Spleen (tissue), 11 donors: Measurements from ENCODE around the gene KCNIP2. TPM values are rescaled to one million over a fixed set of nuclear protein-coding genes. Genes with fewer than 3 reads are reported as not detected.

Experiments
- DNase-seq: peaks from one replicate; pipeline ENCODE4 v3.0.0-alpha.2; 2020
- H3K27ac ChIP-seq, 8 donors: fragments of 200-600 bp; sonication (generic) in 7 of 8; 1 replicate in 4 of 8; 2 replicates in 4 of 8; pipeline versions ENCODE4 v1.5.0 to v1.8.0; 2016 to 2021; ENCODE audit warnings: inconsistent platforms in 4 of 8, mild to moderate bottlenecking in 4 of 8, moderate library complexity in 1 of 8
- H3K27me3 ChIP-seq, 7 donors: fragments of 200-600 bp; sonication (generic) in 6 of 7; replicated peaks in 1 of 7; 1 replicate in 4 of 7; 2 replicates in 3 of 7; pipeline versions ENCODE4 v1.5.0 to v1.8.0; 2016 to 2021; ENCODE audit warnings: inconsistent platforms in 3 of 7, mild to moderate bottlenecking in 1 of 7
- H3K36me3 ChIP-seq, 6 donors: fragments of 200-600 bp; sonication (generic) in 5 of 6; 1 replicate in 4 of 6; 2 replicates in 2 of 6; pipeline versions ENCODE4 v1.5.0 to v1.8.0; 2016 to 2021; ENCODE audit warnings: inconsistent platforms in 2 of 6
- H3K4me1 ChIP-seq, 6 donors: fragments of 200-600 bp; sonication (generic) in 5 of 6; 1 replicate in 3 of 6; 2 replicates in 3 of 6; pipeline versions ENCODE4 v1.5.0 to v1.8.0; 2016 to 2021; ENCODE audit warnings: inconsistent platforms in 3 of 6
- H3K4me3 ChIP-seq, 8 donors: fragments of 200-600 bp; sonication (generic) in 7 of 8; 1 replicate in 4 of 8; 2 replicates in 4 of 8; pipeline versions ENCODE4 v1.5.0 to v1.8.0; 2016 to 2021; ENCODE audit warnings: inconsistent platforms in 4 of 8, mild to moderate bottlenecking in 4 of 8, moderate library complexity in 2 of 8
- H3K9me3 ChIP-seq, 8 donors: fragments of 200-600 bp; sonication (generic) in 7 of 8; 1 replicate in 4 of 8; 2 replicates in 4 of 8; pipeline versions ENCODE4 v1.5.0 to v1.8.0; 2016 to 2021; ENCODE audit warnings: inconsistent platforms in 4 of 8
- CTCF ChIP-seq, 11 experiments: fragments of 200-600 bp in 7 of 11; fragments of 450-650 bp in 4 of 11; sonication (generic) in 4 of 11; IDR thresholded peaks in 8 of 11; conservative IDR thresholded peaks in 3 of 11; 1 replicate in 7 of 11; 2 replicates in 4 of 11; pipeline versions ENCODE4 v1.4.0 to v1.8.0; 2016 to 2021; ENCODE audit warnings: antibody characterized with exemption in 11 of 11, inconsistent platforms in 4 of 11, mild to moderate bottlenecking in 1 of 11
- POLR2A ChIP-seq, 3 donors: fragments of 450-650 bp; IDR thresholded peaks; one replicate each; pipeline ENCODE4 v1.5.1; 2017; ENCODE audit warnings: antibody characterized with exemption in 3 of 3, mild to moderate bottlenecking in 1 of 3
- POLR2AphosphoS5 ChIP-seq, 3 donors: sonication (generic); formaldehyde crosslinking; IDR thresholded peaks; one replicate each; pipeline ENCODE4 v1.5.1; 2017; ENCODE audit warnings: antibody characterized with exemption in 3 of 3
- WGBS, 5 donors: extraction: QIAGEN DNeasy Blood & Tissue Kit in 3 of 5; methylation state at CpG; one replicate each; pipeline versions ENCODE4 v1.1.5 to v1.1.7; 2013 to 2018; 5-methylcytosine and 5-hydroxymethylcytosine counted together
- intact Hi-C: fragments of 100-400 bp; cut with DNase I; formaldehyde crosslinking; loops from one replicate; pipeline ENCODE4 v1.15.0; 2023; ENCODE audit warnings: low total_unique reads
- polyA plus RNA-seq, 3 donors: library from polyadenylated mRNA; stranded (reverse); fragments of 200-250 nt; gene quantifications; one replicate each; pipeline ENCODE4 v1.2.1, GENCODE V29; 2013
- total RNA-seq, 7 donors: library from RNA; depleted of rRNA in 3 of 7; stranded (reverse); fragments of >200 nt in 3 of 7; fragmentation: NEBNext Ultra II Directional in 4 of 7; extraction: Animal tissue kit (Norgen Biotek cat#: 25700) in 4 of 7; gene quantifications; one replicate each; pipeline versions ENCODE4 v1.1.0 to v1.2.1, GENCODE V29; 2016 to 2021
- donor health status: healthy with polysubstance abuse.
- donor health status: DM: no; HTN: no; CAD: no; lungs with moderate emphysema.
- donor health status: DM: no; HTN: no; CAD: no.
- donor health status: Bipolar disorder and iron deficiency.
- donor health status: healthy.
- donor health status: DM: no; HTN: no; CAD: no.
- donor health status: DM: yes; HTN: yes; CAD: no.

The KCNIP2 gene
- total and polyA plus RNA-seq, 10 donors, result 1.00 to 8.6 (median 5.2) TPM

GRCh38 chr10:101780818-101781654 is 62.6 kb downstream of the KCNIP2 start:
- TF ChIP-seq POLR2A (IDR thresholded peaks at IDR 0.05), result no peak
- peak; percentile 66 to 96 (median 91) for TF ChIP-seq CTCF (IDR thresholded peaks at IDR 0.05 in 8 of 11, conservative IDR thresholded peaks at IDR 0.05 in 3 of 11)
- WGBS, 5 donors, result 57 to 66% (median 64%) methylated on average over 14 of the region's 14 CpGs
- Histone ChIP-seq H3K9me3 (no peaks in the 10 kb centered on the region), H3K4me1 (peaks cover 14 to 89% (median 73%) of the 10 kb centered on the region in 6 donors), H3K27me3 (peaks cover 0 to 42% (median 36%) of the 10 kb centered on the region in 7 donors), H3K36me3 (peaks cover 0 to 24% (median 12%) of the 10 kb centered on the region in 6 donors), H3K27ac (no peak overlapping the region), H3K4me3 (no peak overlapping the region)
- DNase-seq, result peak; percentile 90
- intact Hi-C loops, result loop anchor here (5.0 to 10.0 kb wide), 2 partner anchors 176 to 569 kb away; no protein-coding TSS in a partner anchor

- 19 to 35% (median 24%) methylated on average over 9 to 17 of the region's 17 CpGs for WGBS, 5 donors
- Histone ChIP-seq H3K27me3 (peaks cover 0 to 50% (median 41%) of the 10 kb centered on the region in 7 donors), H3K36me3 (peaks cover 0 to 16% (median 5%) of the 10 kb centered on the region in 6 donors), H3K4me1 (peaks cover 16 to 86% (median 76%) of the 10 kb centered on the region in 6 donors), H3K4me3 (peak overlapping the region; percentile 30 to 74 (median 47)), H3K9me3 (no peaks in the 10 kb centered on the region), H3K27ac (no peak overlapping the region)
- no peak for DNase-seq
- intact Hi-C loops, result loop anchor here (5.0 to 10.0 kb wide), 2 partner anchors 176 to 568 kb away; no protein-coding TSS in a partner anchor
- no peak for TF ChIP-seq POLR2AphosphoS5 (IDR thresholded peaks at IDR 0.05)
- TF ChIP-seq CTCF (IDR thresholded peaks at IDR 0.05 in 8 of 11, conservative IDR thresholded peaks at IDR 0.05 in 3 of 11), result peak in 4 of 11 experiments; percentile 5 to 36 (median 15)
Observed at GRCh38 chr10:101780187-101780817, 63.3 kb downstream of the KCNIP2 start.

GRCh38 chr10:101779544-101780186 is 63.9 kb downstream of the KCNIP2 start:
- Histone ChIP-seq H3K4me3 (peak overlapping the region; percentile 30 to 74 (median 47)), H3K27me3 (peaks cover 4 to 56% (median 48%) of the 10 kb centered on the region in 7 donors), H3K4me1 (peaks cover 22 to 86% (median 78%) of the 10 kb centered on the region in 6 donors), H3K27ac (no peak overlapping the region), H3K9me3 (no peaks in the 10 kb centered on the region), H3K36me3 (peaks cover 0 to 10% (median under 1%) of the 10 kb centered on the region in 6 donors)
- TF ChIP-seq POLR2AphosphoS5 (IDR thresholded peaks at IDR 0.05) (peak; percentile 15 to 72 (median 42)), CTCF (IDR thresholded peaks at IDR 0.05 in 8 of 11, conservative IDR thresholded peaks at IDR 0.05 in 3 of 11) (peak; percentile 49 to 95 (median 90)), POLR2A (IDR thresholded peaks at IDR 0.05) (no peak)
- peak; percentile 96 for DNase-seq
- intact Hi-C loops, result loop anchor here (5.0 to 10.0 kb wide), 2 partner anchors 175 to 567 kb away; no protein-coding TSS in a partner anchor
- 1 to 3% (median 2%) methylated on average over 30 to 51 of the region's 51 CpGs for WGBS, 5 donors
